Type B pancreatic cell (in vitro differentiated cells): Measurements from ENCODE around the gene HADH. TPM values are rescaled to one million over a fixed set of nuclear protein-coding genes. Genes with fewer than 3 reads are reported as not detected.

Experiments used
- DNase-seq: peaks from one replicate; pipeline ENCODE4 v3.0.0; 2021; ENCODE audit warnings: mixed read lengths; ENCODE audit not compliant: unreplicated experiment; ENCODE audit errors: extremely low spot score
- H3K27ac Mint-ChIP-seq: 2 replicates; pipeline ENCODE4 v1.8.0; 2021; ENCODE audit warnings: mild to moderate bottlenecking, mixed read lengths
- H3K27me3 Mint-ChIP-seq: 2 replicates; pipeline ENCODE4 v1.8.0; 2021; ENCODE audit warnings: mixed read lengths
- H3K36me3 Mint-ChIP-seq: 2 replicates; pipeline ENCODE4 v1.8.0; 2021; ENCODE audit warnings: mixed read lengths
- H3K4me1 Mint-ChIP-seq: one replicate; pipeline ENCODE4 v1.8.0; 2021; ENCODE audit warnings: mixed read lengths; ENCODE audit not compliant: unreplicated experiment
- H3K4me3 Mint-ChIP-seq: 2 replicates; pipeline ENCODE4 v1.8.0; 2021; ENCODE audit warnings: mild to moderate bottlenecking, mixed read lengths
- H3K9me3 Mint-ChIP-seq: 2 replicates; pipeline ENCODE4 v1.8.0; 2021; ENCODE audit warnings: mixed read lengths
- CTCF ChIP-seq: fragments of 200-600 bp; sonication (generic); conservative IDR thresholded peaks from 2 replicates; pipeline ENCODE4 v1.5.0; 2021; ENCODE audit warnings: antibody characterized with exemption, mild to moderate bottlenecking
- total RNA-seq: library from RNA; stranded (reverse); gene quantifications from 2 replicates; pipeline ENCODE4 v1.2.1, GENCODE V29; 2021; ENCODE audit warnings: low replicate concordance

HADH gene
- total RNA-seq, 1 donor from 2014 or later, result 68.5 TPM

- no peak overlapping the region for H3K4me3 Mint-ChIP-seq
- H3K9me3 Mint-ChIP-seq, result no peaks in the 10 kb centered on the region
- H3K27ac Mint-ChIP-seq, result no peak overlapping the region
- H3K4me1 Mint-ChIP-seq, result peaks cover 36% of the 10 kb centered on the region
- no peak for DNase-seq
- no peaks in the 10 kb centered on the region for H3K27me3 Mint-ChIP-seq
- TF ChIP-seq CTCF, result no peak
- H3K36me3 Mint-ChIP-seq, result peaks cover 41% of the 10 kb centered on the region
These were observed 39.5 kb downstream of the HADH start for GRCh38 chr4:108029016-108029720.

- Mint-ChIP-seq H3K9me3 (no peaks in the 10 kb centered on the region), H3K36me3 (peaks cover 38% of the 10 kb centered on the region), H3K4me3 (no peak overlapping the region), H3K27me3 (no peaks in the 10 kb centered on the region), H3K4me1 (peaks cover 36% of the 10 kb centered on the region), H3K27ac (no peak overlapping the region)
- DNase-seq, result no peak
- TF ChIP-seq CTCF, result no peak
These were observed 40.0 kb downstream of the HADH start for GRCh38 chr4:108029731-108030130.

GRCh38 chr4:108030332-108030731 lies 40.6 kb downstream of the HADH start:
- Mint-ChIP-seq H3K27ac (no peak overlapping the region), H3K4me3 (no peak overlapping the region), H3K4me1 (peaks cover 39% of the 10 kb centered on the region), H3K27me3 (no peaks in the 10 kb centered on the region), H3K9me3 (no peaks in the 10 kb centered on the region), H3K36me3 (peaks cover 35% of the 10 kb centered on the region)
- no peak for DNase-seq
- peak; percentile 73 for TF ChIP-seq CTCF

- H3K27ac Mint-ChIP-seq, result no peak overlapping the region
- peaks cover 35% of the 10 kb centered on the region for H3K4me1 Mint-ChIP-seq
- H3K9me3 Mint-ChIP-seq, result no peaks in the 10 kb centered on the region
- H3K4me3 Mint-ChIP-seq, result no peak overlapping the region
- no peak for DNase-seq
- no peaks in the 10 kb centered on the region for H3K27me3 Mint-ChIP-seq
- no peak for TF ChIP-seq CTCF
- H3K36me3 Mint-ChIP-seq, result peaks cover 31% of the 10 kb centered on the region
These were observed 41.9 kb downstream of the HADH start for GRCh38 chr4:108031427-108032083.

- no peak overlapping the region for H3K27ac Mint-ChIP-seq
These were observed 43.7 kb downstream of the HADH start for GRCh38 chr4:108033348-108033747.

More at GRCh38 chr4:108033348-108033747, 43.7 kb downstream of the HADH start:
- no peak for TF ChIP-seq CTCF
- H3K9me3 Mint-ChIP-seq, result no peaks in the 10 kb centered on the region
- H3K27me3 Mint-ChIP-seq, result no peaks in the 10 kb centered on the region
- H3K4me1 Mint-ChIP-seq, result peaks cover 17% of the 10 kb centered on the region
- peaks cover 23% of the 10 kb centered on the region for H3K36me3 Mint-ChIP-seq
- no peak overlapping the region for H3K4me3 Mint-ChIP-seq
- DNase-seq, result no peak
